Urothelium cell line (cell line): ENCODE results near the gene RBPJL.

Experiments
- DNase-seq: peaks from one replicate; pipeline ENCODE4 v3.0.0; 2011; ENCODE audit warnings: low spot score, mixed read lengths
- FAIRE-seq: peaks from 2 replicates; lab custom pipeline; 2011; peaks lifted over from hg19 to GRCh38; lab: Jason Lieb, UNC

The RBPJL gene

GRCh38 chr20:45293041-45294002, 13.3 kb upstream of the RBPJL start:
- DNase-seq (peak; percentile 74), FAIRE-seq (no peak)

- no peak for FAIRE-seq
- DNase-seq, result no peak
Measured at GRCh38 chr20:45294003-45294368, 12.7 kb upstream of the RBPJL start.

GRCh38 chr20:45294659-45295058, 12.0 kb upstream of the RBPJL start:
- no peak for DNase-seq
- FAIRE-seq, result no peak

GRCh38 chr20:45297786-45298497, 8.7 kb upstream of the RBPJL start:
- FAIRE-seq, result no peak
- no peak for DNase-seq

DNA sequence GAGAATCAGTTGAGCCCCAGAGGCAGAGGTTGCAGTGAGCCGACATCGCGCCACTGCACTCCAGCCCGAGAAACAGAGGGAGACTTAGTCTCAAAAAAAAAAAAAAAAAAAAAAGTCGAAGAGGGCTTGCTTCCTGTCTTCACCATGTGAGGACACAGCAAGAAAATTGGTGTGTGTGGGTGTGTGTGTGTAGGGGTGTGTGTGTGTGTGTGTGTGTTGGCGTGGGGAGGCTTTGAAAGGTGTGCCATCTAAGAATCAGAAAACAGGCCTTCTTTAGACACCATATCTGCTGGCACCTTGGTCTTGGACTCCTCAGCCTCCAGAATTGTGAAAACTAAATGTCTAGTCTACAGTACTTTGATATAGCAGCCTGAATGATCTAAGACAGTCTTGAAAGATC, 6.9 kb upstream of the RBPJL start:
- FAIRE-seq (no peak), DNase-seq (no peak)

DNA sequence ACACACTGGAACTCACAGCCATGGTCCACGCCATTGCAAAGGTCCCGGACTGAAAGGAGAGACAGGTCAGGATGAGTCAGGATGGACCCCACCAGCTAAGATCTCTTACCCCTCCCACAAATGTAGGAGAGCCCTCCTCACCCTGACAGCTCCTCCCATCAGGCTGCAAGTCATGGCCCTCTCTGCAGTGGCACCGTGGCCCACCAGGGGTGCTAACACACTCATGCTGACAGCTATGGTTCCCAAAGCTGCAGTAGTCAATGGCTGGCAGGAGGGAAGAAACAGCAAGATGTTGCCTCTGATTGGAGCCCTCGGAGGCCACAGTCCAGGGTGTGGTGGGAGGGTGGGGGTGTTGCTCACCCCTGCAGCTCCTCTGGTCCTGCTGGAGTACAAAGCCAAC, 5.7 kb upstream of the RBPJL start:
- FAIRE-seq, result peak; percentile 61
- DNase-seq, result peak; percentile 57

- FAIRE-seq (no peak), DNase-seq (no peak)
Measured at GRCh38 chr20:45301824-45302271, 4.8 kb upstream of the RBPJL start.

GRCh38 chr20:45303586-45304463, 2.8 kb upstream of the RBPJL start:
- FAIRE-seq (peak; percentile 9), DNase-seq (no peak)

DNA sequence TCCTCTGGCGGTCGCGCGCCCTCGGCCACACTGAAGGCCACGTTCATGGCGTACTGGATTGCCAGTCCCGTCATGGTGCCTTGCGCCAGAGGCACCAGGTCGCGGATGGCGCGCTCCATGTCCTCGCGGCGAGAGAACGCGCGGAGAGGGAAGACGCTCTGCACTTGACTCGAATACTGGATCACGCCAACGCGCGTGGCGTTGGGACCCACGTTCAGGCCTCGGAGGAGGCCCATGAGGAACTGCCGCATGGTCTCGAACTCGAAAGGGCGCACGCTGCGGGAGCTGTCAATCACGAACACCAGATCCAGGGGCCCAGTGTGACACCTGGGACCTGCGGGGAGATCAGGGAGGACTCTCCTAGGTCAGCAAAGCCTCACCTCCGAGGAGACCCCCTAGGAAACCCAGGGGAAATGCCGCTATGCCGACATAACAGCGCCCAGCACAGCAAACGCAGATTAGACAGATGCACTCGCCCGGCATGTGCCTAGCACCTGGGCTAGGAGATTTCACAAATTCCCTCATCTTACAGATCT, 2.1 kb upstream of the RBPJL start:
- peak; percentile 72 for FAIRE-seq

DNA sequence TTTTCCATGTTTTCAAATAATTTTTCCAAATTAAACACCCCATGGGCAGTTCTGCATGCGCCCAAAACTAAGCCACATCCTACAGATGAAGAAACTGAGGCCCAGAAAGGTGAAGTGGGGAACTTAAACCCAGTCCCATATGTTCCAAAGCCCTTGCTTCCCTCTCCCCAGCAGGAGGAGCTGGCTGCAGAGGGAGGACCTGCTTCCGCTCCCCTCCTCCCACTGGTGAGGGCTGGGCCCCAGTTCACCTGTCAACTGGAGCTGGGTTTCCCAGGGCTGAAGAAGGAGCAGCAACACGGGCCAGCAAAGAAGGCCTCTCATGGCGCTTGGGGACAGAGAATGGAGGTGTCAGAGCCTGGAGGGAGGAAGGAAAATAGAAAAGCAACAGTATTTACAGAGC, 1.4 kb upstream of the RBPJL start:
- FAIRE-seq (no peak), DNase-seq (no peak)

More for the DNA sequence above, 2.1 kb upstream of the RBPJL start:
- DNase-seq, result no peak

- FAIRE-seq, result no peak
- DNase-seq, result no peak
Measured at GRCh38 chr20:45307076-45307640, 518 bp downstream of the RBPJL start.

DNA sequence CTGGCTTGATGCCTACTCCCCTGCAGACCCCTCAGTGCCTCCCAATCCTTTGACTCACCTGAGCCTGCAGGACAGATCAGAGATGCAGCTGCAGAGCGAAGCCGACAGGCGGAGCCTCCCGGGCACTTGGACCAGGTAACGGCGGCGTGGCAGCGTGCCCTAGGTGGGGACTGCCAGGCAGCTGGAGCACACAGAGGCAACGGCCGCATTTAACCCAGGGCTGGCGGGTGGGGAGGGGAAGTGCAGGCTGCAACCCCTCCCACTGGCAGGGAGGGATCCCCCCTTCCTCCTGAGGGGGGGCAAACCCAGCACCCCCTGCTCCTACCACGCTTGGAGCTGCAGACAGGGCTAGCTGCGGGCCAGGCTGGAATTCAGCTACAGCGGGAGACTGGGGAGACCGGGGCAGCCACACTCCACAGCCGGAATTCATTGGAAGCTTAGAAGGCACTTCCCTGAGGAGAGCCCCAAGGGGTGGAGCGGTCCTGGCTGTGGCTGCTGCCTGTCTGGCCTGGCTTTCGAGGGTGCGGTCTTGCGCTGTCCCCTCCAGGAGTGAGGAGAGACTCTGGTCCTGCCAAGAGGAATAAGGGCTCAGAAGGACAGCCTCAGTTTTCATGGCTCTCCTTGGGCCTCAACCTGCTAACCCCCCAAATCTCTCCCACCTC, 1.6 kb downstream of the RBPJL start, which contains the start of gene MATN4:
Gene MATN4, minus strand, starts transcription at position 183 of the 662 bp plus-strand sequence. CDS start 2,717 bp downstream, outside the sequence.
- no peak for FAIRE-seq
- DNase-seq, result no peak

- peak; percentile 52 for FAIRE-seq
- no peak for DNase-seq
Measured at GRCh38 chr20:45309075-45309474, 2.4 kb downstream of the RBPJL start.

- FAIRE-seq, result peak; percentile 90
- peak; percentile 94 for DNase-seq
Measured at GRCh38 chr20:45311589-45312211, 5.1 kb downstream of the RBPJL start.

GRCh38 chr20:45312241-45312640, 5.6 kb downstream of the RBPJL start:
- FAIRE-seq (no peak), DNase-seq (no peak)

DNA sequence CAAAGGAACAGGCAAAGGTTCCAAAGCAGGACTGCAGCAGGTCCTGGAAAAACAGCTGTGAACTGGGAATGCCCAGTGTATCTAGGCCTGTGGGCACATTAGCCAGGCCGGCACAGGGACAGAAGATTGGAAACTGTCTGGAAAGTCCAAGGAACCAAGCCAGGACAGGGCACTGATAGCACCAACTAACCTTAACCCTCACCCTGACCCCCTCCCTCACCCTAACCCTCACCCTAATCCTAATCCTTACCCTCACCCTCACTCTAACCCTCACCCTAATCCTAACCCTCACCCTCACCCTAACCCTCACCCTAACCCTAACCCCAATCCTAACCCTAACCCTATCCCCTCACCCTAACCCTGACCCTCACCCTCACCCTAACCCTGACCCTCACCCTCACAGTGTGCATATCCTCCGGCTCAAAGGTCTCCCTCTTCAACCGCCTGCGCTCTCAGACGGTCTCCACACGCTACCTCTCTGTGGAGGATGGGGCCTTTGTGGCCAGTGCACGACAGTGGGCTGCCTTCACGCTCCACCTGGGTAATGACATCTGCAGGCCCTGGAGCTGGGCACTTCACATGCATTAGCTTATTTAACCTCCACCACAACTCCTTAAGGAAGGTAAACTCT, 6.5 kb downstream of the RBPJL start:
- peak; percentile 89 for FAIRE-seq
- no peak for DNase-seq

DNA sequence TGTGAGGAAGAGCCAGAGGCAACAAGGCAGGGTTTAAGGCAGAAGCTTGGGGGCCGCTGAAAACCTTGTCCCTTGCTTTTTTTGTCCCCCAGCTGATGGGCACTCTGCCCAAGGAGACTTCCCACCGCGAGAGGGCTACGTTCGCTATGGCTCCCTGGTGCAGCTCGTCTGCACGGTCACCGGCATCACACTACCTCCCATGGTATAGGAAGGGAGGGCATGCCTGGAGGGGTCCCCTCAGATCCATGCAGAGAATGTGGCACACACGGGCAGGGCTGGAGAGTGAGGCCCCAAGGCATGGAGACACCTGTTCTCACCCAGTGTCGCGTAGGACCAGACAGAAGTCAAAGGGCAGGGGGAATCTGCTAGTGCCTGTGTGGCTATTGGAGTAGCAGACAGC, 7.3 kb downstream of the RBPJL start:
- no peak for FAIRE-seq
- no peak for DNase-seq

GRCh38 chr20:45315672-45316071, 9.0 kb downstream of the RBPJL start:
- FAIRE-seq, result no peak

More at GRCh38 chr20:45315672-45316071, 9.0 kb downstream of the RBPJL start:
- DNase-seq, result no peak
